OCI-LY3 (cell line): ENCODE results near the gene WFDC13.
"Not testable (repeated sequence)": the region's sequence is repeated elsewhere in the genome, so short reads cannot be mapped to it uniquely, and the experiment has no call there.

Source experiments
- H2AFZ ChIP-seq: fragments of 200-600, 300-600 bp; shearing (Covaris generic); 2 replicates; pipeline ENCODE4 v1.6.0; 2014; ENCODE audit warnings: antibody characterized with exemption, low read depth, low read length
- H3K27ac ChIP-seq: fragments of 200-600, 300-600 bp; sonication (generic); 2 replicates; pipeline ENCODE4 v1.5.1; 2014; ENCODE audit warnings: mild to moderate bottlenecking, low read length, moderate library complexity, mixed read lengths
- H3K27me3 ChIP-seq: fragments of 200-600, 300-600 bp; sonication (generic); 2 replicates; pipeline ENCODE4 v1.6.1; 2014; ENCODE audit warnings: low read depth, low read length, mixed read lengths
- H3K36me3 ChIP-seq: fragments of 200-600, 300-600 bp; sonication (generic); replicated peaks from 2 replicates; pipeline ENCODE3; 2014; ENCODE audit warnings: low read depth, low read length, mixed read lengths
- H3K4me1 ChIP-seq: fragments of 300-600, 200-600 bp; sonication (generic); 2 replicates; pipeline ENCODE4 v1.6.1; 2014; ENCODE audit warnings: low read length, mixed read lengths
- H3K4me2 ChIP-seq: fragments of 200-600, 300-600 bp; sonication (generic); 2 replicates; pipeline ENCODE4 v1.6.1; 2014; ENCODE audit warnings: low read length, mixed read lengths
- H3K4me3 ChIP-seq: fragments of 300-600, 200-600 bp; sonication (generic); 2 replicates; pipeline ENCODE4 v1.5.1; 2014; ENCODE audit warnings: antibody characterized with exemption, mild to moderate bottlenecking, low read length, moderate library complexity
- H3K79me2 ChIP-seq: fragments of 300-600, 200-600 bp; shearing (Covaris generic); 2 replicates; pipeline ENCODE4 v1.6.1; 2014; ENCODE audit warnings: mild to moderate bottlenecking, low read length, mixed read lengths
- H3K9ac ChIP-seq: fragments of 300-600, 200-600 bp; shearing (Covaris generic); 2 replicates; pipeline ENCODE4 v1.6.0; 2014; ENCODE audit warnings: mild to moderate bottlenecking, low read length, moderate library complexity
- H3K9me3 ChIP-seq: fragments of 200-600, 300-600 bp; shearing (Covaris generic); 2 replicates; pipeline ENCODE4 v1.6.1; 2014; ENCODE audit warnings: low read length, mixed read lengths; ENCODE audit not compliant: insufficient read depth
- H4K20me1 ChIP-seq: fragments of 200-600, 300-600 bp; sonication (generic); 2 replicates; pipeline ENCODE4 v1.6.1; 2016; ENCODE audit warnings: low read length, mixed read lengths; ENCODE audit not compliant: insufficient read depth
- EZH2phosphoT487 ChIP-seq: fragments of 200-600 bp; shearing (Covaris generic); IDR thresholded peaks from 2 replicates; pipeline ENCODE4 v1.6.1; 2018; ENCODE audit warnings: antibody characterized with exemption, mixed run types, low read depth
- TF ChIP-seq, protein P1 (sequence below): fragments of 200-600, 300-600 bp; sonication (generic); IDR thresholded peaks from 2 replicates; pipeline ENCODE4 v1.5.1; 2014; ENCODE audit warnings: antibody characterized with exemption, low read length, low read depth

WFDC13 gene

DNA sequence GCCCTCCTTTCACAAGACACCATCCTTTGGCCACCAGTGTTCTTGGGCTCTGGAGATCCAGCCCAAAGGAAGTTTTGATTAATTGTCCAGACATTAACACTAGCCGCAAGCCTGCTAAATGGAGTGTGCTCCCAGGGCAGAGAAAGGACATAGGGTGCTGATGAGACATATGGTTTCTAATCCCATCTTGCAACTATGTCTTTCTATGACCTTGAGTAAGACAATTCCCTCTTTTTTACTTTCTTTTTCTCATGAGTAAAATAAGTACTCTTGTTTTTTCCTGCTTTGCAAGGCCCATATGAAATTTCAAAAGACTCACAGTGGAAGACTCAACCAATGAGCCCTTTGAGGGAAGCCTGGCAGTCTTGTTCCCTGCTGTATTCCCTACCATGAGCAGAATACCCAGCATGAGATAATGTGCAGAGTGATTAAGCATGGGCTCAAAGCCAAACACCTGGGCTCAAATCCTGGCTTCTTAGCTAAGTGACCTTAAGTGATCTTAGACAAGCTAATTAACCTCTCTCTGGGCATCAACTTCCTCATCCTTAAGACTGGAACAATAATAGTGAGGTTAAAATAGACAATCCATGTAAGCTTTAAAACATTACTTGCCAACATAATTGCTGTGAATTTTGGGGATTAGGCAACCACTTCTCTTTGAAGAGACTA lies 3.3 kb downstream of the WFDC13 start, which contains the start of gene WFDC10B:
TSS of gene WFDC10B (minus strand) at position 51 of the 669 bp plus-strand sequence. CDS start 19,027 bp downstream, outside the sequence.
- Histone ChIP-seq H3K79me2 (no peaks in the 10 kb centered on the region), H3K36me3 (no peaks in the 10 kb centered on the region), H3K4me1 (peaks cover 13% of the 10 kb centered on the region), H3K4me2 (no peak within 1 kb of the TSS), H4K20me1 (no peaks in the 10 kb centered on the region), H2AFZ (no peak within 1 kb of the TSS), H3K9me3 (no peaks in the 10 kb centered on the region), H3K4me3 (no peak within 1 kb of the TSS), H3K27ac (no peak within 1 kb of the TSS), H3K9ac (no peak within 1 kb of the TSS), H3K27me3 (peaks cover 63% of the 10 kb centered on the region)
- TF ChIP-seq EZH2phosphoT487 = no peak
- TF ChIP-seq, protein P1, sequence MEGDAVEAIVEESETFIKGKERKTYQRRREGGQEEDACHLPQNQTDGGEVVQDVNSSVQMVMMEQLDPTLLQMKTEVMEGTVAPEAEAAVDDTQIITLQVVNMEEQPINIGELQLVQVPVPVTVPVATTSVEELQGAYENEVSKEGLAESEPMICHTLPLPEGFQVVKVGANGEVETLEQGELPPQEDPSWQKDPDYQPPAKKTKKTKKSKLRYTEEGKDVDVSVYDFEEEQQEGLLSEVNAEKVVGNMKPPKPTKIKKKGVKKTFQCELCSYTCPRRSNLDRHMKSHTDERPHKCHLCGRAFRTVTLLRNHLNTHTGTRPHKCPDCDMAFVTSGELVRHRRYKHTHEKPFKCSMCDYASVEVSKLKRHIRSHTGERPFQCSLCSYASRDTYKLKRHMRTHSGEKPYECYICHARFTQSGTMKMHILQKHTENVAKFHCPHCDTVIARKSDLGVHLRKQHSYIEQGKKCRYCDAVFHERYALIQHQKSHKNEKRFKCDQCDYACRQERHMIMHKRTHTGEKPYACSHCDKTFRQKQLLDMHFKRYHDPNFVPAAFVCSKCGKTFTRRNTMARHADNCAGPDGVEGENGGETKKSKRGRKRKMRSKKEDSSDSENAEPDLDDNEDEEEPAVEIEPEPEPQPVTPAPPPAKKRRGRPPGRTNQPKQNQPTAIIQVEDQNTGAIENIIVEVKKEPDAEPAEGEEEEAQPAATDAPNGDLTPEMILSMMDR = no peak

DNA sequence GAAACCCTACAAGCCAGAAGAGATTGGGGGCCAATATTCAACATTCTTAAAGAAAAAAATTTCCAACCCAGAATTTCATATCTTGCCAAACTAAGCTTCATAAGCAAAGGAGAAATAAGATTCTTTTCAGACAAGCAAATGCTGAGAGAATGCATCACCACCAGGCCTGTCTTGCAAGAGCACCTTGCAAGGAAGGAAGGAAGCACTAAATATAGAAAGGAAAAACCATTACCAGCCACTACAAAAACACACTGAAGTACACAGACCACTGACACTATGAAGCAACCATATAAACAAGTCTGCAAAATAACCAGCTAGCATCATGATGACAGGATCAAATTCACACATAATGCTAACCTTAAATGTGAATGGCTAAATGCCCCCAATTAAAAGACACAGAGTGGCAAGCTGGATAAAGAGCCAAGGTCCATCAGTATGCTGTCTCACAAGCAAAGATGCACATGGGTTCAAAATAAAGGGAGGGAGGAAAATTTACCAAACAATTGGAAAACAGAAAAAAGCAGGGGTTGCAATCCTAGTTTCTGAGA lies 14.4 kb downstream of the WFDC13 start:
- H3K9ac ChIP-seq, H3K4me2 ChIP-seq, H3K9me3 ChIP-seq, H3K4me3 ChIP-seq, H3K4me1 ChIP-seq, H3K79me2 ChIP-seq, H4K20me1 ChIP-seq, H2AFZ ChIP-seq, H3K27ac ChIP-seq, H3K36me3 ChIP-seq: not testable (repeated sequence)
- peaks cover 20% of the 10 kb centered on the region for H3K27me3 ChIP-seq

DNA sequence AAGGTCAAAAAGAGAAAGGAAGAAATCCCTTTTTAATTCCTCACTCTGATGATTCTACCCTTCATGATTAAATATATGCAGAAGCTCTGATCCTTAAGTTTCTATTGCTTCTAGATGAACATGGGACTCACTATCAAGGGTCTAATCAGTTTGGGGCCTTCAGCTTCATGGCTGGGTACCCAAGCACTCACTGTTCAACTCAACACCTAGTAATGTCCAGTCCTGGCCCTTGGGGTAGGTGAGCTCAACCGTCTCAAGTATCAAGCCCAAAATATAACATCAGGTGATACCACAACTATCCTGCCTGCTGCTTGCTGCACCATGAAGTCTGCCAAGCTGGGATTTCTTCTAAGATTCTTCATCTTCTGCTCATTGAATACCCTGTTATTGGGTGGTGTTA lies 20.2 kb downstream of the WFDC13 start, which contains the start of gene SPINT4:
TSS of gene SPINT4 (plus strand) at position 301 of the 400 bp plus-strand sequence. CDS start at position 322, 21 bp downstream.
- H3K4me2 ChIP-seq = no peak within 1 kb of the TSS
- no peak within 1 kb of the TSS for H3K9ac ChIP-seq

DNA sequence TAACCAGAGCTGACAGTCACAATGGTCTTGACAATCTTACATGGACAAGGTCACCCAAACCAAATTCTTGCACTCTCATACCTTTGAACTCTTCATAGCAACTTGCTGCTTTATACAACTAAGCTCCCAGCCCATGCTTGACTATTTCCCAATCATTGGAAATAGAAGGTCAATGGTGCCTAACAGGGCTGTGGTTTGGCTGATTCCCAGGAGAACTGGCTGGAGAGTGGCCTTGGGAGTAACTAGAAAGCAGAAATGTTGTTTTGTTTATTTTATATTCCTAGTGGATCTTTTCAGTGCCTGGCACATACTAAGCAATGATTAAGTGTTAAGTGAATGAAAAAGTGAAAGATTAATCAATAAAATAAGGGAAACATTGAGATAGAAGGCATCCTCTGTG lies 23.3 kb downstream of the WFDC13 start:
- no peak for TF ChIP-seq EZH2phosphoT487
- TF ChIP-seq, protein P1 = no peak
- no peaks in the 10 kb centered on the region for H4K20me1 ChIP-seq
- H3K9me3 ChIP-seq = no peaks in the 10 kb centered on the region
- H3K9ac ChIP-seq = no peak overlapping the region
- no peak overlapping the region for H3K4me3 ChIP-seq
- no peaks in the 10 kb centered on the region for H3K4me1 ChIP-seq
- H3K36me3 ChIP-seq = no peaks in the 10 kb centered on the region
- no peaks in the 10 kb centered on the region for H3K79me2 ChIP-seq
- H3K4me2 ChIP-seq = no peak overlapping the region
- H2AFZ ChIP-seq = no peak overlapping the region
- no peak overlapping the region for H3K27ac ChIP-seq
- H3K27me3 ChIP-seq = peaks cover 61% of the 10 kb centered on the region

More for the DNA sequence above, 20.2 kb downstream of the WFDC13 start, which contains the start of gene SPINT4:
- H3K4me3 ChIP-seq = no peak within 1 kb of the TSS
- H3K9me3 ChIP-seq = no peaks in the 10 kb centered on the region
- TF ChIP-seq EZH2phosphoT487 = no peak
- TF ChIP-seq, protein P1 = no peak
- peaks cover 51% of the 10 kb centered on the region for H3K27me3 ChIP-seq
- no peaks in the 10 kb centered on the region for H4K20me1 ChIP-seq
- no peaks in the 10 kb centered on the region for H3K36me3 ChIP-seq
- H2AFZ ChIP-seq = no peak within 1 kb of the TSS
- no peak within 1 kb of the TSS for H3K27ac ChIP-seq
- H3K79me2 ChIP-seq = no peaks in the 10 kb centered on the region
- H3K4me1 ChIP-seq = no peaks in the 10 kb centered on the region
